Stromal cell of bone marrow (primary cell): ENCODE results near the gene CALM1.

ENCODE experiments used
- DNase-seq: peaks from one replicate; pipeline ENCODE4 v3.0.0-alpha.2; 2012; ENCODE audit warnings: low read depth

The CALM1 gene

GRCh38 chr14:90443161-90444076, 46.6 kb downstream of the CALM1 start:
- no peak for DNase-seq

DNA sequence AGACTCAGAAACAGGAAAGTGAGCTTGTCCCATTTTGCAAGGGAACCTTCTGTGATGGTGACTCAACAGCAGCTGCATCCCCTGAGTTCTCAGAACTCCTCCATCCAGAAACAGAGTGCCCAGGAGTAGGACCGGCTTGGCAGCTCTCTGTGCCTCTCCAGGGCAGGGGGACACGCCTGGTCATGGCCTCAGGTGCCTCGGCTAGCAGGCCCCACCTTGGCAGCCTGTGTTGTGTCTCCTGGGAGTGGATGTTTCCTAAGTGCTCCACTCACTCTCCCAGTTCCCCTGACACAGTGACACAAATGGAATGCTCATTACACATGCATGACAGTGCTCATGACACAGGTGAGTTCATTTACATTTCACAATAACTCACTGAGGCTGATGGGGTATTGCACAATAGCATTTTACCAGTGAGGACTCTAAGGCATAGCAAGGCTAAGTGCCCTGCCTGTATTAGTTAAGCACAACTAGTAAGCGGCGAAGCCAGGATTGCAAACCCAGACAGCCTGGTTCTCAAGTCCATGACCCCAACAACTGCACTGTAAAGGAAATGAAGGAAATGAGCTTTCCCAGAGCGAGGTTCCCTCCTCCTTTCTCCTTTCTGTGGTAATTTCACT, 47.4 kb downstream of the CALM1 start:
- DNase-seq: no peak

DNA sequence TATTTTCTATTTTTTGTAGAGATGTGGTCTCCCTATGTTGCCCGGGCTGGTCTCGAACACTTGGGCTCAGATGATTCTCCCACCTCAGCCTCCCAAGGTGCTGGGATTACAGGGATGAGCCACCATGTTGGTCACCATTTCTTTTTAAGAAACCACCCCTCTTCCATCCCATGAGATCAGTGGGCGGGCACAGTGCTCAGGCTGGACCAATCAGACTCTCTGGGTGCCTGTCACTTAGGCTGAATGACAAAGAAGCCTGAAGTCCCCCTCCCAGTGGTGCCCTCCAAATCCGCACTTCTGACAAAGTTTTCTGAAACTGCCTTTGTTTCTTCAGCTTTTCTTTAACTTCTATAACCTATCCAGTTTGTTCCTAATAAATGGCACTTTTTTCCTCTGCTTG, 48.2 kb downstream of the CALM1 start:
- no peak for DNase-seq

DNA sequence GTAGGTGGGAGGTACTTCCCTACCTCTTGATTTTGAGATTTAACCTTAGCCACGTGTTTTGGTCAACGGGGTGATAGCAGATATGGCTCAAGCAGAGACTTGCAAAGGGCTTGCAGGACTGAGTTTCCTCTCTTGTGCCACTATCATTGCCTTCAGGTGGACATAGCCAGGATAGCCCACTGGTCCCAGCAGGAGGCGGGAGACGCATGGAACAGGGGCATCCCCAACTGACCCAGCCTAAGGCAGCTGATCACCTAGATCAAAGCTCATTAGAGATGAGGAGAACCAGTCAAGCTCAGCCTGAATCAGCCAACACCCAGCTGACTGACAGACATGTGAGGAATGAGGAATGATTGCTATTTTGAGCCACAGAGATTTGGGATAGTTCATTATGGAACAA, 49.6 kb downstream of the CALM1 start:
- no peak for DNase-seq

- no peak for DNase-seq
Measured at GRCh38 chr14:90447720-90448497, 51.1 kb downstream of the CALM1 start.

DNA sequence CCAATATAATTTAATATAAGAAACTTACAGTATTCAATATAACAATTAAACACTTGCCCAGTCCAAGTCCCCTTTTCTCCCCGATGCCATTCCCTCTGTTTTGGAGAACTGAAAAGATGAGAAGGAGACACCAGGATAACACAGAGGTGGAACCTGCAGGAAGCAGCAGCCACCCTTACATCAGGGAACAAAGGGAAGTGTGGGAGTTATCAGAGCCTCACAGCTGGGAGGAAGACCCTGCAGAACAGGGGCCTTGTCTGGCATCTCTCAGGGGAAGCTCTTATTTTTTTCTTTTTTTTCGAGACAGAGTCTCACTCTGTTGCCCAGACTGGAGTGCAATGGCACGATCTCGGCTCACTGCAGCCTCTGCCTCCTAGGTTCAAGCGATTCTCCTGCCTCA, 52.6 kb downstream of the CALM1 start:
- no peak for DNase-seq

- DNase-seq: no peak
Measured at GRCh38 chr14:90450151-90450550, 53.3 kb downstream of the CALM1 start.

- DNase-seq: no peak
Measured at GRCh38 chr14:90450667-90451066, 53.8 kb downstream of the CALM1 start.

DNA sequence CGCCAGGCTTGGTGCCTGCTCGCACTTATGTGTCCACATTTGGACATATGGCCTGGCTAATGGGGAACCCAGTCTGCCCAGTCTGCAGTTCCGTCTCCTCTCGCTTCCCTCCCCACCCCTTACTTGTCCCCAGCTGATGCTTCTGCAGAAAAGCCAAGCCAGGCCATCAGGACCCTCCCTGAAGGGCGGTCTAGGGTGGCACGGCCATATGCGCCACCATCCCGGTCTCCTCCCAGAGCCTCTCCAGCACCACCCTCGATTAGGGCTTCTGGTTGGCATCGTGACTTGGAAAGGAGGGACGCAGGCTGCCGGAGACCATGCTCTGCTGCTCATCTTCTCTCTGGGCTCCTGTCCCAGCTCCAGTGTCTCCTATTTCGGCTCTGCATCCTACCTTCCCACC, 54.6 kb downstream of the CALM1 start:
- no peak for DNase-seq

DNA sequence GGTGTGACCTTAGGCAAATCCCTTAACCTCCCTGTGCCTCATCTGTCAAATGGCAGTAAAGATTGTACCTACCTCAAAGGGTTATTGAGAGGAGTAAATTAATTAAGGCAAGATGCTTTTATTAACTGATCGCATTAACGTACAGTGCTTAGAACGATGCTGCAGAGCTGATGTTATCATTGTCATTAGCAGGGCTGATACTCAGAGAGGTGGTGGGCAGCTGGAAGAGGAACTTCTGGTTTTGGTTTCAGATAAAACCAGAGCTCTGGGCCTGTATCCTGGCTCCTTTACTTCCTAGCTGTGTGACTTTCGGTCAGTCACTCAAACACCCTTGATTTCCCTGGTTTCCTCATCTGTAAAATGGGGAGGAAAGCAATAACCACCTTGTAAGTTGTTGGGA, 55.1 kb downstream of the CALM1 start:
- DNase-seq: no peak

DNA sequence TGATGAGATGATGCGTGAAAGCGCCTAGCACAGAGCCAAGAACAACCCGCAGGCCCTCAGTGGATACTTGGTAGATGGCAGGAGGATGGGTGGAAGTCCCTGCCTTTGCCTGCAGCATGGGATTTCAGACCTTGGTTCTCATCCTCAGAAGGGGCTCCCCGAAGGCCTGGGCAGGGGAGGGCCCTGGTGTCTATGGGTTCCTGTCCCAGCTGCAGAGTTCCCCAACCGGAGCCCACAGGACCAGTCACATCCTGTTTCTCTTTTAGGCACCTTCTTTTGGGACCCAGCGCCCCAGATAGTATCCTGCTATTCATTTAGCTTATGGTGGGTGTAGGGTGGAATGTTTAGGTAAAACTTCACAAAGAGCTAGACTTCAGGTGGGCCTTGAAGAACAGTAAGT, 55.5 kb downstream of the CALM1 start:
- DNase-seq: no peak

- no peak for DNase-seq
Measured at GRCh38 chr14:90453401-90453951, 56.6 kb downstream of the CALM1 start.

- DNase-seq: peak; percentile 33
Measured at GRCh38 chr14:90454041-90455000, 57.5 kb downstream of the CALM1 start.

GRCh38 chr14:90455100-90455571, 58.3 kb downstream of the CALM1 start:
- DNase-seq: no peak

DNA sequence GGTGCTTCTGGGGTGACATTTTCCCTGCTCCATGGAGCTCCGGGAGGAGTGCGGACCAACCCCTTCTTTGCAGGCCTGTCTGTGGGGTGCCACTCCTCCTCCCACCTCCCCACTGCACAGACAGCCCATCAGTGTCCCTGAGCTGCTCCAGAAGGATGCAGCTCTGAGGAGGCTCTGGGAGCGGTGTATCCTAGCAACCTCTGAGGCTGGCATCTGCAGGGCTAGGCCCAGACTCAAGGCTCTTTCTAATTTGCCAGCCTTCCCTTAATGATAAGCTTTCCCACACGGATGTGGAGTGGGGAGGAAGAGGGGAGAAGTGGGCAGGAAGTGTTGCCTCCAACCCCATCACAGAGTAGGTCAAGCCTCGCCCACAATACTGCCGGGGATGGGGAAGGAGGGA, 59.7 kb downstream of the CALM1 start:
- DNase-seq: no peak

GRCh38 chr14:90457186-90457585, 60.4 kb downstream of the CALM1 start:
- no peak for DNase-seq
